Measurements from ENCODE around the gene PEG3.

Gene PEG3

DNA sequence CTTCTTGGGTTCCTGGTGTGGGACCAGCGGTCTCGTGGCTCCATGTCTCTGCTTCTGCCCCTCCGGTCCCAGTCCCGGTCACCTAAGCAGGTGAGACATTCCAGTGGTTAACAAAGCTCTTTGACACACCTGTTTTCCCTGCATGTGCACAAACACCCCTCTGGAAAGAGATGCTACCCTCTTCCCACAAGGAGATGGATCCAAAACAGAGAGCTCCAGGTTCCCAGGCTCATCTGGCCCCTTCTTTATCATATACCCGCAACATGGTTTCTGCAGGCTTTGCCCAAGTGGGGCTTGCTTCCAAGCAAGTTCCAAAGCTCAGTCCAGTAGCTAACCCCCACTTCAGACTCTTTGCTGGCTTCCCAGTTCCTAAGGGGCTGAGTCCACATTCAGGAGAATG is 17.8 kb downstream of the PEG3 start:
- Histone ChIP-seq H3K4me1 (ENCODE audit: control insufficient read depth, insufficient read depth, low read length) (no peaks in the 10 kb centered on the region), H3K36me3 (ENCODE audit: control insufficient read depth, insufficient read depth, low read length) (no peaks in the 10 kb centered on the region), H3K4me3 (ENCODE audit: low read length) (no peak overlapping the region), H3K9me3 (ENCODE audit: control insufficient read depth, low read length) (no peaks in the 10 kb centered on the region), H3K9ac (ENCODE audit: low read length) (no peak overlapping the region), H3K27me3 (ENCODE audit: control insufficient read depth, insufficient read depth, low read length) (no peaks in the 10 kb centered on the region)

DNA sequence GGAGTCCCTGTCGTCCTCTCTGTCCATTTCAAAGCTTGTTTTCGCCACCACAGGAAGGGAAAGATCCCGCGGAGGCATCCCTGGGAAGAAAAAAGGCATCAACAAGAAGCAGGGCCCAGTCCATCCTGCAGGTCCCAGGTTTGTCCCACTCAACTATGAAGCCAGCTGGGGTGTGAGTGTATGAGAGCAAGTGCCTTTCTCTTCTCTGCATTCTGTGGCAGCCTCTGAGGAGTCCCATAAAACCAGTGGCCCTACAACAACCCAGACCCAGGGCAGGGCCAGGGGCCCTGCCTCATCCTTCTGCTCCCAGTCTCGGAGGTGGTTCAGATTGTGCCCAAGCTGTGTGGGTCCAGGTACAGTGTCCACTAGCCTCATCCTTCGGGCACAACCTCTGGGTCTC is 18.9 kb downstream of the PEG3 start:
- H3K36me3 ChIP-seq (ENCODE audit: control insufficient read depth, insufficient read depth, low read length), result no peaks in the 10 kb centered on the region
- H3K27me3 ChIP-seq (ENCODE audit: control insufficient read depth, insufficient read depth, low read length), result no peaks in the 10 kb centered on the region
- no peak overlapping the region for H3K4me3 ChIP-seq (ENCODE audit: low read length)
- no peaks in the 10 kb centered on the region for H3K4me1 ChIP-seq (ENCODE audit: control insufficient read depth, insufficient read depth, low read length)
- no peaks in the 10 kb centered on the region for H3K9me3 ChIP-seq (ENCODE audit: control insufficient read depth, low read length)
- H3K9ac ChIP-seq (ENCODE audit: low read length), result no peak overlapping the region

DNA sequence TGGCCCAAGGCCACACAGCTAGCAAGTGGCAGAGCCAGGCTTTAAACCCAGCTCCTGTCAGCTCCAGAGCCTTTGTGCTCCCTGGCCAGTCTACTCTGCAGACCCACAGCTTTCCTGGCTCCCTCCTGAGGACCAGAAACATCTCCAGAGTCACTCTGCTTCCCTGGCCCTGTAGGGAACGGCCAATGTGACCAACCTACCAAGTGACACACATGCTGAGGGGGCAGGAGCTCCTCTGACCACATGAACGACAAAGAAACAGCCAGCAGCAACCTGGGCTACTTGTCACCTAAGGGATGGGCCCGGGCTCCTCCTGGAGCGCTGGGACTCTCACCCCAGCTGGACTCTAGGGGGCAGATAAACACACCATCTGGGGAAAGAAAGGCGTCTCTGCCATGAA is 19.3 kb downstream of the PEG3 start:
- Histone ChIP-seq H3K4me1 (ENCODE audit: control insufficient read depth, insufficient read depth, low read length) (no peaks in the 10 kb centered on the region), H3K9ac (ENCODE audit: low read length) (no peak overlapping the region), H3K9me3 (ENCODE audit: control insufficient read depth, low read length) (no peaks in the 10 kb centered on the region), H3K27me3 (ENCODE audit: control insufficient read depth, insufficient read depth, low read length) (no peaks in the 10 kb centered on the region), H3K4me3 (ENCODE audit: low read length) (no peak overlapping the region), H3K36me3 (ENCODE audit: control insufficient read depth, insufficient read depth, low read length) (no peaks in the 10 kb centered on the region)

DNA sequence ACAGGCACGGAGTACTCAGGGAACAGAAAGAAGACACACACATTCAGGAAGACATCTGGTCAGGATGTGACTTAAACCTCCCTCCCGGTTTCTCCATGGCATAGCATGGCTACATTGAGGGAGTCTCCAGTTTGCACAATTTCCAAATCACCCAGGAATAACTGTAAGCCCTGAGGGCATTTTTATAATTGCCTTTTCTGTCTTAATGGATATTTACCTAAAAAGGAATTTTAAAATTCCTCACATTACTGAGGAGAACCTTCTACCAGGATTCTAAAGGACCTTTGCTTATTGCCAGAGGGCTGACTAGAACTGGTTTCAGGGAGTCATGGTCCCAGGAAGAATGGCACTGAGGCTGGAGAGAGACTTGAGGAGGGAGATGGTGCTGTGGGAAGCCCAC is 21.4 kb downstream of the PEG3 start:
- Histone ChIP-seq H3K4me1 (ENCODE audit: control insufficient read depth, insufficient read depth, low read length) (no peaks in the 10 kb centered on the region), H3K9me3 (ENCODE audit: control insufficient read depth, low read length) (no peaks in the 10 kb centered on the region), H3K9ac (ENCODE audit: low read length) (no peak overlapping the region), H3K4me3 (ENCODE audit: low read length) (no peak overlapping the region), H3K27me3 (ENCODE audit: control insufficient read depth, insufficient read depth, low read length) (no peaks in the 10 kb centered on the region), H3K36me3 (ENCODE audit: control insufficient read depth, insufficient read depth, low read length) (no peaks in the 10 kb centered on the region)

DNA sequence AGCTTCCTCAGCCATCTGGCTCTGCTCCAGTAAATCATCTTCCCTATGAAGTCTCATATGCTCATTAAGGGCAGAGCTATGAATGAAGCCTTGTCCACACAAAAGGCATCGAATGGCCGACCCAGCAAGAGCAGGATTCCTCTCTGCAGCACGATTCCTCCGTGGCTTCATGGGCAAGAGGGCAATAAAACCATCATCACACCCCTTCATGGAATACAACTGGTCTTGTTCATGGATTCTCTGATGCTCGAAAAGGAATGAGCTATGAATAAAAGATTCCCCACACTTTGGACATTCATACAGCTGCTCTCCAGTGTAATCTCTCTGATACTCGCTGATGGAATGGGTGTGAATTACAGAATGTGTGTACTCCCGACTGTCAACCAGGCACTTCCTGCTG is 25.9 kb downstream of the PEG3 start:
- no peaks in the 10 kb centered on the region for H3K9me3 ChIP-seq (ENCODE audit: control insufficient read depth, low read length)
- H3K36me3 ChIP-seq (ENCODE audit: control insufficient read depth, insufficient read depth, low read length), result no peaks in the 10 kb centered on the region
- no peak overlapping the region for H3K4me3 ChIP-seq (ENCODE audit: low read length)
- H3K9ac ChIP-seq (ENCODE audit: low read length), result no peak overlapping the region
- H3K4me1 ChIP-seq (ENCODE audit: control insufficient read depth, insufficient read depth, low read length), result no peaks in the 10 kb centered on the region
- no peaks in the 10 kb centered on the region for H3K27me3 ChIP-seq (ENCODE audit: control insufficient read depth, insufficient read depth, low read length)

DNA sequence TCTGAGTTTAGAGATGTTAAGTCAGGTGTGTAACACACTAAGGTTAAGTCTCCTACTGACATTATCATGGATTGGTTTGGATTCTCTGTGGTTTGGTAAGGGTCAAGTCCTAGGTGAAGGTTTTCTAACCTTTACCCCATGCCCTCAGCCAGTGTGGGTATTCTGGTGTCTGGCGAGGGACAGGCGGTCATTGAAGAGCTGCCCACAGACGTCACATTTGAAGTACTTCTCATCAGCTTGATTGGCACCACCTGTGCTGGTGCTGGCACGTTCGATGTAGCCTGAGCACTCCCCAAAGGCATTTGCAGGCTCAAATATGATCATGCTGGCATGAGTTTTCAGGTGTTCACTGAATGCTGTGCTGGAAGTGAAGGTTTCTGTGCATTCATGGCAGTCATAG is 27.0 kb downstream of the PEG3 start:
- no peak overlapping the region for H3K4me3 ChIP-seq (ENCODE audit: low read length)
- no peaks in the 10 kb centered on the region for H3K4me1 ChIP-seq (ENCODE audit: control insufficient read depth, insufficient read depth, low read length)
- H3K27me3 ChIP-seq (ENCODE audit: control insufficient read depth, insufficient read depth, low read length), result no peaks in the 10 kb centered on the region
- no peak overlapping the region for H3K9ac ChIP-seq (ENCODE audit: low read length)
- no peaks in the 10 kb centered on the region for H3K36me3 ChIP-seq (ENCODE audit: control insufficient read depth, insufficient read depth, low read length)
- H3K9me3 ChIP-seq (ENCODE audit: control insufficient read depth, low read length), result no peaks in the 10 kb centered on the region

DNA sequence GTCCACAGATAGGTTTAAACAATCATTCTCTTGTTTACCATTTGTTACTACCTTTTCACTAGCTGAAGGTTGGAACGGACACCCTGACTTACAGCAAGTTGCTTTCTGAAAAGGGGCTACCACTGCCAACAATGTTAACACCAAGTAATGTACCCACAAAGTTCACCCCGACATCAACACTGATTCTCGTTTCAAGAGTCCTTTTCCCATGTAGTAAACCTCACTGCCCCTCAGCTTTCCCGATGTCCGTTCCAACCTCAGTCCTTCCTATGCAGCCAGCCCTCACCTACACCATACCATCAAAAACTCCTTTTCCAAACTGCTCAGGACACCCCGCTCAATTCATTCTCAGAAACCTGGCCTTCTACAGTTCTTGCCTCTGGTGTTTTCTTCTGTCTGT is 29.0 kb downstream of the PEG3 start:
- H3K9ac ChIP-seq (ENCODE audit: low read length), result no peak overlapping the region
- H3K4me3 ChIP-seq (ENCODE audit: low read length), result no peak overlapping the region
- no peaks in the 10 kb centered on the region for H3K9me3 ChIP-seq (ENCODE audit: control insufficient read depth, low read length)
- no peaks in the 10 kb centered on the region for H3K4me1 ChIP-seq (ENCODE audit: control insufficient read depth, insufficient read depth, low read length)
- no peaks in the 10 kb centered on the region for H3K36me3 ChIP-seq (ENCODE audit: control insufficient read depth, insufficient read depth, low read length)
- H3K27me3 ChIP-seq (ENCODE audit: control insufficient read depth, insufficient read depth, low read length), result no peaks in the 10 kb centered on the region

DNA sequence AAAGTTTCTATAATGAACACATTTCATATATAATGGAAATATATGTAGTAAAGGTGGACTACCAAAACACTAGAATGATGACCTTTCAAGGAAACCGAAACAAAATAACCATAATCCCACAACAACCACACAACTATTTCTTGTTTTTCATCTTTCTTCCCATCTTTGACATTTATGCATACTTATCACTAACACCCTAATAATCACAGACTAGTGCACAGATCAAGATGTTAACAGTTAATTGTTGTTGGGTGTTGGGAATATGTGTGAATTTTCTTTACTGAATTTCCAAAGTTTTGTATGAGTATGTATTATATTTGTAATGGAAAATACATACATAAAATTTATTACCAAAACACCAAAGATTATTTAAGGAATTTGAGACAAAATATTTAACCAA is 30.3 kb downstream of the PEG3 start:
- no peak overlapping the region for H3K9ac ChIP-seq (ENCODE audit: low read length)
- no peak overlapping the region for H3K4me3 ChIP-seq (ENCODE audit: low read length)
- H3K36me3 ChIP-seq (ENCODE audit: control insufficient read depth, insufficient read depth, low read length), result no peaks in the 10 kb centered on the region
- no peaks in the 10 kb centered on the region for H3K27me3 ChIP-seq (ENCODE audit: control insufficient read depth, insufficient read depth, low read length)
- no peaks in the 10 kb centered on the region for H3K9me3 ChIP-seq (ENCODE audit: control insufficient read depth, low read length)
- H3K4me1 ChIP-seq (ENCODE audit: control insufficient read depth, insufficient read depth, low read length), result no peaks in the 10 kb centered on the region

DNA sequence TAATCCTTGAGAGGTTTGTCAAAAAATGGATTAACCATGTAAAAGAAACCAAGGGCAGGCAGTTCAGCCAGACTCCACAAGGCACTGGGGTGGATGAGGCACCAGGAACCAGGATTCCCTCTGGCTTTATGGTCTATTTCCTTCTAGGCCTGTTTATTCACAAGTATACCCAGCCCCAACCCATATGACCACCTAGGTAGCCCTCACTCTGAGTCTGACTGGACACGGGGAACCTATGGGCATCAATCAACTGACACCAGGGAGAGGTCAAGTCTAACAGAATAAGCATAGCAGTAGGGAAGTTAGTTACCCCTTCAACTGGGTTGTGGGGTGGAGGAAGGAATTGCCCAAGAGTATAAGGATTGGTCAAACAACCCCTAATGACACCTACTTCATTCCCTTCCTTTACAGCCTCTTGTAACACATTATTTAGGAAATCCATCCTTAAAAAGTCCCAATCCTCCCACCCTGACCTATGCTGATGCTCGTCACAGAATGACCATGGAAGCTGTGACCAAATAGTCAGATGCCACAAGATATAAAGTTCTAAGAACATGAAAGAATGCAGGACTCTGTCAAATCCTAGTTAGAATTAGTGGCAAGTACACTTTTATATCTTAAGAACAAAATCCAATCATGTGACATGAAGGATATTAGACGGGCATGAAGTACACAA is 31.7 kb downstream of the PEG3 start:
- Histone ChIP-seq H3K4me3 (ENCODE audit: low read length) (no peak overlapping the region), H3K4me1 (ENCODE audit: control insufficient read depth, insufficient read depth, low read length) (no peaks in the 10 kb centered on the region), H3K9me3 (ENCODE audit: control insufficient read depth, low read length) (no peaks in the 10 kb centered on the region), H3K36me3 (ENCODE audit: control insufficient read depth, insufficient read depth, low read length) (no peaks in the 10 kb centered on the region), H3K27me3 (ENCODE audit: control insufficient read depth, insufficient read depth, low read length) (no peaks in the 10 kb centered on the region), H3K9ac (ENCODE audit: low read length) (no peak overlapping the region)

DNA sequence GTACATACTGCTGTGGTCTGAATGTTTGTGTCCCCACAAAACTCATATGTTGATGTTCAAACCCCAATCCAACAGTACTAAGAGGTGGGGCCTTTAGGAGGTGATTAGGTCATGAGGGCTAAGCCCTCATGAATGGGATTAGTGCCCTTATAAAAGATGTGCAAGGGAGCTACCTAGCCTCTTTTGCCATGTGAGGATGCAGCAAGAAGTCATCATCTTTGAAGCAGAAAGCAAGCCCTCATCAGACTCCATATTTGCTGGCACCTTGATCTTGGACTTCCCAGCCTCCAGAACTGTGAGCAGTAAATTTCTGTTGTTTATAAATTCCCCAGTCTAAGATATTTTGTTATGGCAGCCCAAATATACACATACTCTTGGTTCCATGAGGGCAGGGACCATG is 33.9 kb downstream of the PEG3 start:
- H3K4me1 ChIP-seq (ENCODE audit: control insufficient read depth, insufficient read depth, low read length), result no peaks in the 10 kb centered on the region
- no peaks in the 10 kb centered on the region for H3K36me3 ChIP-seq (ENCODE audit: control insufficient read depth, insufficient read depth, low read length)
- no peak overlapping the region for H3K9ac ChIP-seq (ENCODE audit: low read length)
- no peaks in the 10 kb centered on the region for H3K27me3 ChIP-seq (ENCODE audit: control insufficient read depth, insufficient read depth, low read length)
- H3K4me3 ChIP-seq (ENCODE audit: low read length), result no peak overlapping the region
- H3K9me3 ChIP-seq (ENCODE audit: control insufficient read depth, low read length), result no peaks in the 10 kb centered on the region

Data from mucosa of stomach (tissue), 1 donor.